HT1080 (cell line): ENCODE data around the gene TFAP2C. TPM values are rescaled to one million over a fixed set of nuclear protein-coding genes. Genes with fewer than 3 reads are reported as not detected.

Experiments used
- DNase-seq: peaks from one replicate; pipeline ENCODE4 v3.0.0-alpha.2; 2015; ENCODE audit warnings: low read depth
- polyA plus RNA-seq, 2 experiments: library from polyadenylated mRNA; depleted of rRNA; stranded (reverse); fragments of >200 nt; gene quantifications; 2 replicates each; pipeline ENCODE4 v1.2.3, GENCODE V29; 2015
- total RNA-seq: library from RNA; depleted of rRNA; stranded (reverse); fragments of >200 nt; shearing (Covaris generic); gene quantifications from 2 replicates; pipeline ENCODE4 v1.2.3, GENCODE V29; 2014; rRNA removed

The TFAP2C gene
- total RNA-seq = 8.3 and 11.7 TPM in 2 replicates
- polyA plus RNA-seq (2015; cell fraction: cytosol; rRNA removed) = 8.3 and 8.4 TPM in 2 replicates
- polyA plus RNA-seq (2015; cell fraction: nucleus; rRNA removed) = 11.6 and 13.0 TPM in 2 replicates

DNA sequence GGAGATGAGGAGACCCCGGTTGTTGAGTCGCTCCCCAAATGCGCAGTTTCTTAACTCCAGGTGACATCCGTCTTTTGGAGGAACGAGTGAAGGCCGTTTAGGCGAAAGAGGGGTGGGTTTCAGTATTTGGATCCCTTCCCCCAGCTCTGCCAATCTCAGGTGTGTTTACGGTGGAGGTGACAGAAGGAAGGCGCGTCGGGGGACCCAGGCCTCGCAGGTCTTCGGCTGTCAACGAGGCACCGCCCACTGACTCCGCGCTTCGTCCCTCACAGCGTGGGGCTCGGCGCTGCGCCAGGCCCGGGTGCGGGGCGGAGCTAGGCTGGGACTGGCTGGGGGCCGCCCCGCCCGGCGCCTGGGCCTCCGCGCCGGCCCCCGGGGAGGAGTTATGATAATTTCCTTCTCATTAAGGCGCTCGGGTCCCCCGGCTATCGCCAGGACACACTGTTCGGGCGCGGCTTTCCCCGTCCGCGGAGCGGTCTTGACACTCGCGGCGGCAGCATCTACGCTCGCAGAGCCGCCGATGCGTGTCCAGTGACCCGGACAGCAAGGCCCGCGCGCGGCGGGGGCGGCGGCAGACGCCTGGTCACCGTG, at the start of gene TFAP2C:
TSS of gene TFAP2C (plus strand) at position 434 of the 591 bp plus-strand sequence. CDS start 239 bp downstream, outside the sequence.
- peak; percentile 72 for DNase-seq

GRCh38 chr20:56580226-56580625, 48.9 kb upstream of the TFAP2C start:
- no peak for DNase-seq

GRCh38 chr20:56581701-56582100, 47.4 kb upstream of the TFAP2C start:
- DNase-seq = no peak

DNA sequence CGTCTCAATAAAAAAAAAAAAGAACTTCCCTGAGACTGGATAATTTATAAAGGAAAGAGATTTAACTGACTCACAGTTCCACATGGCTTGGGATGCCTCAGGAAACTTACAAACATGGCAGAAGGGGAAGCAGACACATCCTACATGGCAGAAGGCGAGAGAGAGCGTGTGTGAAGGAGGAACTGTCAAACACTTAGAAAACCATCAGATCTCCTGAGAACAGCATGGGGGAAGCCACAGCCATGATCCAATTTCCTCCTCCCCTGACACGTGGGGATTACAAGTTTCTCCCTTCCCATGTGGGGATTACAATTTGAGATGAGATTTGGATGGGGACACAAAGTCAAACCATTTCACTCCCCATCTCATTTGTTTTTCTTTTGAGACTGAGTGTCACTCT, 46.6 kb upstream of the TFAP2C start:
- DNase-seq = no peak

- no peak for DNase-seq
Observed at GRCh38 chr20:56584916-56585315, 44.2 kb upstream of the TFAP2C start.

DNA sequence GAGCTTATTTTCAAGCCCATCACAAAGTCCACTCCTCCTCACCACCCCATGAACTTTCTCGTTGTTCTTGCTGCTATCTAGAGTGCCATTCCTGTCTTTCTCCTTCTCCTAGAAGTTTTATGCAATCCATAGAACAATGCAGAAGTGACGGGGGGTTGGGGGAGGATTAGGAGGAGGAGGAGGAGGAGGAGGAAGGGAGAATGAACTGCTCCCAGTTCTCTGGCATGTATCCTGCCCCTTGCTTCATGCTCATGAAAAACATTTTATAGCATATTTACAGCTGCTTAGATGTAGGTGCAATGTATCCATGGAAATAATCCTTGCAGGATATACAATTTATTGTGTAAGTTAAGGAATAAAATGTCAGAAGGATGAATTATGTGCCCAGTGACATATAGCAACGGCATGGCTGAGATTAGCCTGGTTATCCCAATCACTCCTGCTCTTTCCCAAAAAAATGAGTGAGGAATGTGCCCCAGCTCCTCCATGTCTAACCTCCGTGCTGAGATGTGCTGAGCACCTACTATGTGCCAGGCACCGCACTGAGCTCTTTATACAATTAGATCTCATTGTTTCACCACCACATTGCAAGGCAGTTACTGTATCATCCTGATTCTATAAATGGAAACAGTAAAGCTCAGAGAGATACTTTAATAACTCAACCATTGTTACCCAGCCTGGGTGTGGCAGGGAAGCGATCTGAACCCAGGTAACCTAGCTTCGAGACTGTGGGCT, 41.6 kb upstream of the TFAP2C start:
- DNase-seq = no peak

DNA sequence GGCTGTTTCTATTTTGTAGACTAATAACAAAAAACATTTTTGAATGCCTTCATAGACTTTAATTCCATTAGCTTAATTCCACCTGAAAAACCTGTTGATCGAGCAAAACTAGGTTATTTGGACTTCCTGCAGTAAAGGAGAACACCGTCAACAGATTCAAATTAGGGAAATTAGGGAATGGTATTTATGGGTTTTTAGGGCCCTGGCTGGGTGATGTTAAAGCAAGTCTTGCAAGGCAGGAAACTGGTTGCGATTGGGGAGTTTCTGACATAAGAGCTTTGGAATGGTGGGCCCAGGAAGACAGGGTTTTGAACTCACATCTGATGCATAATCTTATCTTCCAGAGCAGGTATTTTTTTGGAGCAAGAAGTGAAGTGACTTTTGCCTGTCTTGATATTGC, 40.1 kb upstream of the TFAP2C start:
- DNase-seq = no peak

- no peak for DNase-seq
Observed at GRCh38 chr20:56589633-56590032, 39.5 kb upstream of the TFAP2C start.

- DNase-seq = no peak
Observed at GRCh38 chr20:56590888-56591287, 38.2 kb upstream of the TFAP2C start.

DNA sequence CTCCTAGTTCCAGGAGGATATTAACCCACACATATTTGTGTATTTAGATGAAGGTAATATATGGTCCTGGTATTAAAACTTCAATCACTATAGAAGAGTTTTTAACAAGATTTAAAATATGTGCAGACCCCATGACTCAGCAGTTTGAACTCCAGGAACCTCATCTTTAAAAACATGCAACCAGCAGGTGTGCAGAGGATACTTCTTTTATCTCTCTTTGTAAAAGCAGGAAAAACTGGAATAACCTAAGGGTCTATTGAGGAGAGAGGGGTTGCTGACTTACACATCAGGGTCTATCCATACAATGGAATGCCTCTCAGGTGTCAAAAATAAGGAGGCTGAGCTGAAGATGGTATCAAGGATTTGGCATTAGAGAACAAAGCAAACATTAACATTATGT, 36.9 kb upstream of the TFAP2C start:
- no peak for DNase-seq

- DNase-seq = peak; percentile 16
Observed at GRCh38 chr20:56592817-56593216, 36.3 kb upstream of the TFAP2C start.

DNA sequence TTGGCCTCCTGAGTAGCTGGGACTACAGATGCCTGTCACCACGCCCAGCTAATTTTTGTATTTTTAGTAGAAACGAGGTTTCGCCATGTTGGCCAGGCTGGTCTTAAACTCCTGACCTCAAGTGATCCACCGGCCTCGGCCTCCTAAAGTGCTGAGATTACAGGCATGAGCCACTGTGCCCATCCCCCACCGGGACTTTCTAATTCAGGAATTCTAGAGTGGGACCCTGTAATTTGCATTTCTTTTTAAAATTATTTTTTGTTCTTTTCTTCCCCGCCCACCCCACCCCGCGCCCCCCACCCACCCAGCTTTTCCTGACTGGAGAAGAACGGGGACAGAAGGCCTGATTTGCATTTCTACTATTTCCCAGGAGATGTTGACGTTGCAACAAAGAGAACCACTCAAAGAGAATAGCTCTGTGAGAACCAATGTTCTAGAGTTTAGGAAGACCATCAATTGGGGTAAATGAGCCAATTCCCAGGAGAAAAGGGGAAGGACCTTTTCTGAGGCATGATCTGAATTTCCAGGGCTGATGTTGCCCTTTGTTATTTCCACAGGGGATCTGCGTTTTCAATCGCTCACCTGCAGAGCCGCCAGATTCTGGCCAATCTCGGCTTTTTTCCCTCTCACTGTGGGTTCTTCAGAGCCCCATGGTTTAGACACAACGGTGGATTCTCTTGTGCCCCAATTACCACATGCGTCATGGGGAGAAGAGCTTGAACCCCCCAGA, 33.2 kb upstream of the TFAP2C start:
- DNase-seq = no peak

DNA sequence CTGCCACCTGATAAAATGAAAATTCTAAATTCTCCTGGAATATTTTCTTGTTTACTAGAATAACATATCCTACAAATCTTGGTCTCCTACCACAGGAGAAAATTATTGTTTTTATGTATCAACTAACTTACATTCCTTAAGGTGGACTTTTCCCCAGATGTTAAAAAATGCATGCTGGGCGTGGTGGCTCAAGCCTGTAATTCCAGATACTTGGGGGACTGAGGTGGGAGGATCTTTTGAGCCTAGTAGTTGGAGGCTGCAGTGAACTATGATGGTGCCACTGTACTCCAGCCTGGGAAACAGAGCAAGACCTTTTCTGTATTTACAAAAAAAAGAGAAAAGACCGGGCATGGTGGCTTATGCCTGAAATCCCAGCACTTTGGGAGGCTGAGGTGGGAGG, 27.9 kb upstream of the TFAP2C start:
- no peak for DNase-seq

GRCh38 chr20:56604673-56605072, 24.4 kb upstream of the TFAP2C start:
- no peak for DNase-seq

DNA sequence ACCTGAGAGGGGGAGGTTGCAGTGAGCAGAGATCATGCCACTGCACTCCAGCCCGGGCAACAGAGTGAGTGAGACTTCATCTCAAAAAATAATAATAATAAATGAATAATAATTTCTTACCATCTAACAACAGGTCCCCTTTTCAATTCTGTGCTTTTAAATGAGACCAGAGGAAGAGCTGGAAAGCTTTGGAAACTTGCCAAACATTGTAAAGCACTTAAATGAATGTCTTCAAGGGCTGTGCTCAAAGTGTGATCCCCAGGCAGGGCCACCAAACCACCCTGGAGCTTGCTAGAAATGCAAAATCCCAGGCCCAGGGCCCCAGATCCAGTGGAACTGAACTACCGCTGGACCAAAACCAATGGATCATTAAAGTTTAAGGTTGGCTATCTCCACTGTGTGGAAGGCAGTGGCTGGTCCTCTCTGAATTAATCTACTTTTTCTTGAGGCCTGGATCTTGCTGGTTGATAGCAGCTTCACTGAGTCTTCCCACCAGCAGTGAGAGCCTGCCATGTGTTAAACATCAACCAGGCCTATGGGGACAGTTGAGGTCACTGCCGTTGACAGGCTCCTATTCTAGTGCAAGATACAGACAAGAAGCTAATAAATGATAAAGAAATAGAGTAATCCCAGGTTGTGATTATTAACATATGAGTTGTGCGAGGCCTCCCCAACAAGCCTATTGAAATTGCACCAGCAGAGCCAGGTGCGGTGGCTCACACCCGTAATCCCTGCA, 23.7 kb upstream of the TFAP2C start:
- DNase-seq = no peak

DNA sequence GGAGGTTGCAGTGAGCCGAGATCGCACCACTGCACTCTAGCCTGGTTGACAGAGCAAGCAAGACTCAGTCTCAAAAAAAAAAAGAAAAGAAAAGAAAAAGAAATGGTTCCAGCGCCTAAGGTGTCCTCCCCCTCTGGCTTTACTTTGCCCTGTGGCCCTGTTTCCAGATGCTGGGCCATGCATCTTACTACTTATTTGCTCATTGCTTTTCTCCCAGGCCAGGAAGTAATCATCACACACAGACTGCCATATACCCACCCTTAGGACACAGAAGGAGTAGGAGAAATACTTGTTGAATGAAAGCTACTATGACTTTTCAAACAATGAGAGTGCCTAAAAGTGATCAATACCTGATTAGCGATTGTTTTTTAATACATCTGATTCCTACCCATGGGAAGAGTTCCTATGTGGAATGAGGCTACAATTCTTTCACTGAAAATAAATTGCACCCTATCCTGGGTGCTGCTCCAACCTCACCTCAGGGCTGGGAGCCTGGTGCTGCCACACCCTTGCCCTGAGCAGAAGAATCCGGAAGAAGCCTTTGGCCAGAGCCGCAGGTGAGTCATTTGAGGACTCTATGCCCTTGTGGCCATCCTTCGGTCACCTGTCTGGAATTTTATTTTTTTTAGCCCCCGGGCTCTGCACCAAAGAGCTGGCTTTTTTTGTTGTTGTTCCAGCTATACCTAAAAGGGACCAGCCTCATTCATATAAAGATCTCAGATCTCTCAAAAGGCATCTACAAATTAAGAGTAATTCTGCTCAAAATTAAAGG, 22.7 kb upstream of the TFAP2C start:
- no peak for DNase-seq

- DNase-seq = no peak
Observed at GRCh38 chr20:56607061-56607704, 21.9 kb upstream of the TFAP2C start.

- no peak for DNase-seq
Observed at GRCh38 chr20:56608376-56608775, 20.7 kb upstream of the TFAP2C start.

DNA sequence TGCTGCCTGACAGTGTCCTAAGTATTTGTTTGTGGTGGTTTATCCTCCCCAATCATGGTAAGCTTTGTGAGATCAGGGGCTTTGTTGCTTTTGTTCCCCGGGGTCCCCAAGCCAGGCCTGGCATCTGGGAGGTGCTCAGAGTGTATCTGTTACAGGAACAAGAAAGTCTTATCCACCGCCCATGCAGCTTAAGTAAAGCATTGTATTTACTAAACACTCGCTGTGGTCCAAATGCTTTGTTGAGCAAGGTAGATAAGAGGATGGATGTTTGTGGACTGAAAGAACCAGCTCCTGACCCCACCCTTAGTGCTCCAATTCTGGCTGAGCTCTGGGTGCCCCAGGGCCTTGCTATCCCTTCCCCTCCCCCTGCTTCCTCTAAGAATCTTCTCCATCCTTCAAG, 19.8 kb upstream of the TFAP2C start:
- no peak for DNase-seq

DNA sequence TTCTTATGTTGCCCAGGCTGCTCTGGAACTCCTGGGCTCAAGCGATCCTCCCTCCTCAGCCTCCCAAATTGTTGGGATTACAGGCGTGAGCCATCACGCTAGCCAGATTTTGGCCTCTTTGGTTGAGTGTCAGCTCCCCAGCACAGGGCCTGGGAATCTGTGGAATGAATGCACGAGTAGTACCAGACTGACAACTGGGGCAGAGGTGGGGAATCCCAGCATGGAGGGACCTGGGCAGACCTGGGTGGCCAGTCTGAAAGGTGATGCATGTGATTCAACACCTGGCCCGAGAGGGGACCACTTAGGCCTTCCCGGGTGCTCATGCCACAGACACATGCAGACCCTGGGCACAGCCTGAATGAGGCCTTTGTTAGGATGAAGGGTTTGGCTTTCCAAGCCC, 19.0 kb upstream of the TFAP2C start:
- no peak for DNase-seq
